Peyer's patch (tissue), 4 donors: ENCODE measurements around the gene KLC4. TPM values are rescaled to one million over a fixed set of nuclear protein-coding genes. Genes with fewer than 3 reads are reported as not detected.

Experiments
- DNase-seq, 3 donors: peaks; one replicate each; pipeline ENCODE4 v3.0.0-alpha.2; 2017 to 2019
- H3K27ac ChIP-seq, 4 donors: fragments of 200-600 bp; sonication (generic); one replicate each; pipeline ENCODE4 v1.5.1; 2016 to 2019
- H3K27me3 ChIP-seq, 2 donors: fragments of 200-600 bp; sonication (generic); one replicate each; pipeline ENCODE4 v1.5.1; 2019
- H3K36me3 ChIP-seq, 3 donors: fragments of 200-600 bp; sonication (generic); one replicate each; pipeline ENCODE4 v1.5.1; 2016 to 2019
- H3K4me1 ChIP-seq, 4 donors: fragments of 200-600 bp; sonication (generic); one replicate each; pipeline ENCODE4 v1.5.1; 2016 to 2019
- H3K4me3 ChIP-seq, 4 donors: fragments of 200-600 bp; sonication (generic); 1 replicate in 3 of 4; 2 replicates in 1 of 4; pipeline ENCODE4 v1.5.1; 2016 to 2019; ENCODE audit warnings: mild to moderate bottlenecking in 1 of 4
- H3K9me3 ChIP-seq, 4 donors: fragments of 200-600 bp; sonication (generic); one replicate each; pipeline ENCODE4 v1.5.1; 2016 to 2019; ENCODE audit warnings: mild to moderate bottlenecking in 1 of 4
- CTCF ChIP-seq, 6 experiments: fragments of 450-650 bp in 4 of 6; fragments of 200-600 bp in 2 of 6; sonication (generic) in 1 of 6; IDR thresholded peaks; one replicate each; pipeline ENCODE4 v1.5.1; 2017 to 2019; ENCODE audit warnings: antibody characterized with exemption in 6 of 6, mild to moderate bottlenecking in 3 of 6, moderate library complexity in 1 of 6
- POLR2A ChIP-seq, 2 donors: fragments of 450-650 bp; IDR thresholded peaks; one replicate each; pipeline ENCODE4 v1.5.1; 2017; ENCODE audit warnings: antibody characterized with exemption in 2 of 2, mild to moderate bottlenecking in 2 of 2, moderate library complexity in 2 of 2
- total RNA-seq, 4 donors: library from RNA; depleted of rRNA; stranded (reverse); fragments of >200 nt; gene quantifications; one replicate each; pipeline ENCODE4 v1.1.0, GENCODE V29; 2016

The KLC4 gene
- total RNA-seq, 4 donors from 2014 or later = 50.3 to 214 (median 183) TPM

- no peak overlapping the region for H3K4me3 ChIP-seq
- TF ChIP-seq CTCF (IDR thresholded peaks at IDR 0.05) = no peak
- no peak for TF ChIP-seq POLR2A (IDR thresholded peaks at IDR 0.05)
- no peaks in the 10 kb centered on the region for H3K36me3 ChIP-seq
- no peak for DNase-seq
- no peaks in the 10 kb centered on the region for H3K4me1 ChIP-seq
- H3K27me3 ChIP-seq = no peaks in the 10 kb centered on the region
- no peak overlapping the region for H3K27ac ChIP-seq
- no peaks in the 10 kb centered on the region for H3K9me3 ChIP-seq
These were observed 64.3 kb downstream of the KLC4 start for GRCh38 chr6:43123461-43124314.

GRCh38 chr6:43124481-43124880 lies 65.0 kb downstream of the KLC4 start:
- Histone ChIP-seq H3K27ac (no peak overlapping the region), H3K9me3 (no peaks in the 10 kb centered on the region), H3K36me3 (no peaks in the 10 kb centered on the region), H3K4me1 (no peaks in the 10 kb centered on the region), H3K4me3 (no peak overlapping the region), H3K27me3 (no peaks in the 10 kb centered on the region)
- no peak for DNase-seq
- TF ChIP-seq POLR2A (IDR thresholded peaks at IDR 0.05) (no peak), CTCF (IDR thresholded peaks at IDR 0.05) (no peak)

Other genes starting within 250 kb of the KLC4 start
- gene RPL7L1, start 180.0 kb upstream of the KLC4 start, total RNA-seq = 10 to 100 TPM; 49.6 to 67.0 (median 53.2) TPM
- gene PTCRA, start 143.6 kb upstream of the KLC4 start, total RNA-seq = not detected
- gene CNPY3, start 130.2 kb upstream of the KLC4 start, total RNA-seq = 100 to 1,000 TPM in 1 of 4 donors, 10 to 100 TPM in 3; 27.8 to 101 (median 47.9) TPM
- 1 to 10 TPM in 1 of 4 donors, not detected in 3; 4.3 TPM for gene GNMT, start 98.9 kb upstream of the KLC4 start, total RNA-seq
- gene PEX6, start 80.5 kb upstream of the KLC4 start, total RNA-seq = 10 to 100 TPM; 19.0 to 61.3 (median 39.0) TPM
- gene PPP2R5D, start 75.1 kb upstream of the KLC4 start, total RNA-seq = 100 to 1,000 TPM in 3 of 4 donors, 10 to 100 TPM in 1; 84.2 to 177 (median 152) TPM
- 10 to 100 TPM; 34.3 to 40.4 (median 36.1) TPM for gene MEA1, start 45.7 kb upstream of the KLC4 start, total RNA-seq
- 10 to 100 TPM; 38.8 to 59.2 (median 52.6) TPM for gene KLHDC3, start 45.4 kb upstream of the KLC4 start, total RNA-seq
- gene RRP36, start 38.0 kb upstream of the KLC4 start, total RNA-seq = 10 to 100 TPM; 39.2 to 75.9 (median 50.4) TPM
- gene CUL7, start 5.8 kb upstream of the KLC4 start, total RNA-seq = 10 to 100 TPM; 19.4 to 33.0 (median 23.1) TPM
- gene MRPL2, start 197 bp upstream of the KLC4 start, total RNA-seq = 10 to 100 TPM; 19.0 to 40.8 (median 22.1) TPM
- 10 to 100 TPM in 3 of 4 donors, 1 to 10 TPM in 1; 4.4 to 22.3 (median 18.3) TPM for gene PTK7, start 16.7 kb downstream of the KLC4 start, total RNA-seq
- 10 to 100 TPM; 23.1 to 29.7 (median 26.4) TPM for gene SRF, start 111.6 kb downstream of the KLC4 start, total RNA-seq
- 100 to 1,000 TPM in 1 of 4 donors, 10 to 100 TPM in 3; 55.5 to 114 (median 85.5) TPM for gene CUL9, start 122.6 kb downstream of the KLC4 start, total RNA-seq
- gene DNPH1, start 169.8 kb downstream of the KLC4 start, total RNA-seq = 100 to 1,000 TPM; 138 to 304 (median 176) TPM
- 1 to 10 TPM in 3 of 4 donors, not detected in 1; 1.4 to 2.4 (median 1.4) TPM for gene TTBK1, start 183.8 kb downstream of the KLC4 start, total RNA-seq
- gene SLC22A7, start 238.6 kb downstream of the KLC4 start, total RNA-seq = under 1 TPM in 1 of 4 donors, not detected in 3; 0.80 TPM
- gene CRIP3, start 249.2 kb downstream of the KLC4 start, total RNA-seq = 1 to 10 TPM in 1 of 4 donors, not detected in 3; 6.8 TPM